Lower leg skin (tissue), 3 donors: ENCODE data around the gene DENND1C.

Source experiments
- CTCF ChIP-seq, 3 donors: fragments of 450-650 bp; IDR thresholded peaks; one replicate each; pipeline ENCODE4 v1.5.1; 2016; ENCODE audit warnings: antibody characterized with exemption in 3 of 3, mild to moderate bottlenecking in 3 of 3, moderate library complexity in 2 of 3
- POLR2A ChIP-seq, 2 donors: fragments of 450-650 bp; IDR thresholded peaks; one replicate each; pipeline ENCODE4 v1.6.1; 2016 to 2017; ENCODE audit warnings: antibody characterized with exemption in 2 of 2, mild to moderate bottlenecking in 1 of 2, moderate library complexity in 1 of 2

GRCh38 chr19:6478815-6479214, 2.8 kb downstream of the DENND1C start:
- TF ChIP-seq CTCF (IDR thresholded peaks at IDR 0.05) (no peak), POLR2A (IDR thresholded peaks at IDR 0.05) (no peak)
